Measurements from ENCODE around the gene PCED1B.
A peak's percentile ranks its signal among the peaks of the same experiment; 100 is the strongest.
"Not testable (repeated sequence)": the region's sequence is repeated elsewhere in the genome, so short reads cannot be mapped to it uniquely, and the experiment has no call there.

The PCED1B gene

DNA sequence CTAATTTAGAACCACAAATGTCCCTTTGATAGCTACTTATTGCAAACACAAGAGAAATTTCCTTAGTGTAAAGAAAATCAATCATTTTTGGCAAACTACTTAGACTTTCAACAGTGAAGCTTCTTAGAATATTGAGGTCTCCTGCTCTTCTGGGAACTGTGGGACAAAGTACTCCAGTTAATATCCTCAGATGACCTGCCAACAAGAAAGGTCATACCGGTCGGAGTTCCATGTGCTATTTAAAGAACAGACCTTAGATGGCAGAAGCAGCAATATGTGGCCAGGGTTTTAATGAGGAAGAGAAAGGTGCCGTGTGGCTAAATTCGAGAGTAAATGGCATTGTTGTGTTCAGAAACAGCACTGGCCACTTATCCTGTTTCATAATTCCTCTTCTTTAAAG, 115.1 kb downstream of the PCED1B start:
- Histone ChIP-seq H3K4me3 (ENCODE audit: insufficient read depth, low read length, poor library complexity, severe bottlenecking) (no peak overlapping the region), H3K4me2 (ENCODE audit: low read depth, low read length, poor library complexity, severe bottlenecking) (peak overlapping the region; percentile 52), H3K27me3 (ENCODE audit: low read length) (no peaks in the 10 kb centered on the region), H3K79me2 (ENCODE audit: insufficient read depth, low read length) (no peaks in the 10 kb centered on the region), H4K20me1 (ENCODE audit: low read depth, low read length) (no peaks in the 10 kb centered on the region), H3K9ac (ENCODE audit: low read length) (no peak overlapping the region), H3K9me2 (replicated peaks; ENCODE audit: insufficient read depth, low read length) (no peaks in the 10 kb centered on the region), H3K9me3 (ENCODE audit: insufficient read depth, low read length) (no peaks in the 10 kb centered on the region), H2AFZ (ENCODE audit: low read depth, low read length, severe bottlenecking) (no peak overlapping the region), H3K27ac (ENCODE audit: low read depth, low read length) (peak overlapping the region; percentile 78), H3K36me3 (ENCODE audit: low read length) (no peaks in the 10 kb centered on the region), H3F3A (ENCODE audit: insufficient read depth) (peaks cover 12% of the 10 kb centered on the region)
- TF ChIP-seq, protein P1, sequence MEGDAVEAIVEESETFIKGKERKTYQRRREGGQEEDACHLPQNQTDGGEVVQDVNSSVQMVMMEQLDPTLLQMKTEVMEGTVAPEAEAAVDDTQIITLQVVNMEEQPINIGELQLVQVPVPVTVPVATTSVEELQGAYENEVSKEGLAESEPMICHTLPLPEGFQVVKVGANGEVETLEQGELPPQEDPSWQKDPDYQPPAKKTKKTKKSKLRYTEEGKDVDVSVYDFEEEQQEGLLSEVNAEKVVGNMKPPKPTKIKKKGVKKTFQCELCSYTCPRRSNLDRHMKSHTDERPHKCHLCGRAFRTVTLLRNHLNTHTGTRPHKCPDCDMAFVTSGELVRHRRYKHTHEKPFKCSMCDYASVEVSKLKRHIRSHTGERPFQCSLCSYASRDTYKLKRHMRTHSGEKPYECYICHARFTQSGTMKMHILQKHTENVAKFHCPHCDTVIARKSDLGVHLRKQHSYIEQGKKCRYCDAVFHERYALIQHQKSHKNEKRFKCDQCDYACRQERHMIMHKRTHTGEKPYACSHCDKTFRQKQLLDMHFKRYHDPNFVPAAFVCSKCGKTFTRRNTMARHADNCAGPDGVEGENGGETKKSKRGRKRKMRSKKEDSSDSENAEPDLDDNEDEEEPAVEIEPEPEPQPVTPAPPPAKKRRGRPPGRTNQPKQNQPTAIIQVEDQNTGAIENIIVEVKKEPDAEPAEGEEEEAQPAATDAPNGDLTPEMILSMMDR (IDR thresholded peaks at IDR 0.05; ENCODE audit: insufficient read depth, low read length, poor library complexity, severe bottlenecking) = no peak
- TF ChIP-seq EZH2phosphoT487 (conservative IDR thresholded peaks at IDR 0.05; ENCODE audit: low read length) = no peak

DNA sequence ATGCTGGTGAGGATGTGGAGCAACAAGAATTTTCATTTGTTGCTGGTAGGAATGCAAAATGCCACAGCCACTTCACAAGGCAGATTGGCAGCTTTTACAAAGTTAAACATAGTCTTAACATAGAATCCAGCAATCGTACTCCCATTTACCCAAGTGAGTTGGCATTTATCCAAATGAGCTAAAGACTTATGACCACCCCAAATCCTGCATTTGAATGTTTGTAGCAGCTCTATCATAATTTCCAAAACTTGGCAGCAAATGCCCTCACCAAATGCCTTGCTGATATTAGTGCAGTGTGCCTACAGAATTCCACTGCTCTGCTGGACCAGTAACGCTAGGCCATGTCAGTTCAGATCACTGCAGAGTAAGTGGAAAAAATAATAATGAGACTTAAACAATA, 121.0 kb downstream of the PCED1B start:
- Histone ChIP-seq H3K4me3 (ENCODE audit: insufficient read depth, low read length, poor library complexity, severe bottlenecking) (no peak overlapping the region), H3K9me2 (replicated peaks; ENCODE audit: insufficient read depth, low read length) (no peaks in the 10 kb centered on the region), H3F3A (ENCODE audit: insufficient read depth) (peaks cover 33% of the 10 kb centered on the region), H3K9ac (ENCODE audit: low read length) (no peak overlapping the region), H2AFZ (ENCODE audit: low read depth, low read length, severe bottlenecking) (no peak overlapping the region), H4K20me1 (ENCODE audit: low read depth, low read length) (no peaks in the 10 kb centered on the region), H3K79me2 (ENCODE audit: insufficient read depth, low read length) (no peaks in the 10 kb centered on the region), H3K27ac (ENCODE audit: low read depth, low read length) (no peak overlapping the region), H3K9me3 (ENCODE audit: insufficient read depth, low read length) (no peaks in the 10 kb centered on the region), H3K27me3 (ENCODE audit: low read length) (no peaks in the 10 kb centered on the region), H3K36me3 (ENCODE audit: low read length) (peaks cover 5% of the 10 kb centered on the region; the same call in 1 of the 2 replicates), H3K4me2 (ENCODE audit: low read depth, low read length, poor library complexity, severe bottlenecking) (no peak overlapping the region)
- TF ChIP-seq, protein P1 (IDR thresholded peaks at IDR 0.05; ENCODE audit: insufficient read depth, low read length, poor library complexity, severe bottlenecking) = no peak
- no peak for TF ChIP-seq EZH2phosphoT487 (conservative IDR thresholded peaks at IDR 0.05; ENCODE audit: low read length)

DNA sequence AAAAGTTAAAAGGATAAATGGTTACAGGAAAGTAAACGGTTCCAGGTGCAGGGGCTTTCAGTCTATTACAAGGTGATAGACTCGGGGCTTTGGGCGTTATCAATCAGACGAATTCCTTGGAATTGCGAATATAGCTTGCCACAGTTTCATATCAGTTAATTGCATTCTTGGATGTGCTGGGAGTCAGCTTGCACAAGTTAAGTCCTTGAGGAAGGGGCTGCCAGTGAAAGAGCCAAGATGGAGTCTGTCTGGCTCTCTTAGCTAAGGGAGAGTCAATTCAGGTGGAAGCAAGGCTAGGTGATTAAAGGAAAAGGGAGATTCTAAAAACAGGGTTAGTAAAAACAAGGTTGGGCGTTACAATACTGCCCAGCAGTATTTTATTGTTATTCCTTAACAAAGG, 121.8 kb downstream of the PCED1B start:
- not testable (repeated sequence) for H3K36me3 ChIP-seq (ENCODE audit: low read length); H3K27me3 ChIP-seq (ENCODE audit: low read length); H3K9me3 ChIP-seq (ENCODE audit: insufficient read depth, low read length); H2AFZ ChIP-seq (ENCODE audit: low read depth, low read length, severe bottlenecking); H3K4me2 ChIP-seq (ENCODE audit: low read depth, low read length, poor library complexity, severe bottlenecking); H4K20me1 ChIP-seq (ENCODE audit: low read depth, low read length); H3K9ac ChIP-seq (ENCODE audit: low read length); H3K4me3 ChIP-seq (ENCODE audit: insufficient read depth, low read length, poor library complexity, severe bottlenecking); H3K27ac ChIP-seq (ENCODE audit: low read depth, low read length); H3K79me2 ChIP-seq (ENCODE audit: insufficient read depth, low read length); H3K9me2 ChIP-seq (replicated peaks; ENCODE audit: insufficient read depth, low read length)
- H3F3A ChIP-seq (ENCODE audit: insufficient read depth) = peaks cover 30% of the 10 kb centered on the region

DNA sequence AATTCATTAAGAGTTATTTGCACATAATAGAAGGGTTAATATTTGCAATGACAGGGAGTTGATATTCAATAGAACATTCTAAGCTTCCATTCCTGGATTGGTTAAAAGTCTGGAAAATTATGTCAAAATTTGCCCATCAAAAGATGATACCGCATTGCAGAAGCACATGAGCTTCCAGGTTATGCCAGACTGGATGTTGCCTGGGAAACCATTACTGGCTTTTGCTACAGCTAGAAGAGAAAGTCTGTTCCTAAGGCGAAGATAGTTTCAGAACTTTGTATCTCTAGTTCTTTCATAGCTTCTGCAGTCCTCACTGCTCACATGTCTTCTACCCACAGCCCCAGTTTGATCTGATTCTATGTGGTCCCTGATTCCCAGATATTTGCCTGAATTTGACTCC, 122.8 kb downstream of the PCED1B start:
- Histone ChIP-seq H3K79me2 (ENCODE audit: insufficient read depth, low read length) (peaks cover 10% of the 10 kb centered on the region; the same call in 1 of the 2 replicates), H3K9me3 (ENCODE audit: insufficient read depth, low read length) (no peaks in the 10 kb centered on the region), H3K4me2 (ENCODE audit: low read depth, low read length, poor library complexity, severe bottlenecking) (no peak overlapping the region), H3F3A (ENCODE audit: insufficient read depth) (peaks cover 38% of the 10 kb centered on the region), H3K9ac (ENCODE audit: low read length) (no peak overlapping the region), H2AFZ (ENCODE audit: low read depth, low read length, severe bottlenecking) (no peak overlapping the region), H3K9me2 (replicated peaks; ENCODE audit: insufficient read depth, low read length) (no peaks in the 10 kb centered on the region), H4K20me1 (ENCODE audit: low read depth, low read length) (no peaks in the 10 kb centered on the region), H3K4me3 (ENCODE audit: insufficient read depth, low read length, poor library complexity, severe bottlenecking) (no peak overlapping the region), H3K27ac (ENCODE audit: low read depth, low read length) (no peak overlapping the region), H3K27me3 (ENCODE audit: low read length) (no peaks in the 10 kb centered on the region), H3K36me3 (ENCODE audit: low read length) (peaks cover 16% of the 10 kb centered on the region)
- TF ChIP-seq, protein P1 (IDR thresholded peaks at IDR 0.05; ENCODE audit: insufficient read depth, low read length, poor library complexity, severe bottlenecking) = no peak
- no peak for TF ChIP-seq EZH2phosphoT487 (conservative IDR thresholded peaks at IDR 0.05; ENCODE audit: low read length)
